ENCODE results near the gene DPH3. TPM values are rescaled to one million over a fixed set of nuclear protein-coding genes. Genes with fewer than 3 reads are reported as not detected.

The DPH3 gene
- total RNA-seq, 1 donor from 2014 or later: 15.0 TPM

DNA sequence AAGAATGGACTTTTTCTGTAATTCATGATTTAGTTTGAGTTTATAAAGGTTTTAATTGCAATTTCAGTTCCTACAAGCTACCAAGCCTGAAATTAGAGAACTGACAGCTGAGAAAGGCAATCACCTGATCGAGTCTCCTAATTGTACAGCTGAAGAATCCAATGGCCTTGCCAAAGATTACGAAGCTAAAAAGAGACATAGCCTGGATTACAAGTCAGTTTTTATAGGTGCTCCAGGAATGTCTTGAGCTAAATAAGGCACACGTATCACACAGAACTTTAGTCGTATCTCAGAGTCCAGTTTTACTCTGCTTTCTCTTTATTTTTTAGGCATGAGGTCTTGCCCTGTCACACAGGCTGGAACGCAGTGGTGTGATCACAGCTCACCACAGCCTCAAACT, 6.6 kb downstream of the DPH3 start:
- TF ChIP-seq, protein P1, sequence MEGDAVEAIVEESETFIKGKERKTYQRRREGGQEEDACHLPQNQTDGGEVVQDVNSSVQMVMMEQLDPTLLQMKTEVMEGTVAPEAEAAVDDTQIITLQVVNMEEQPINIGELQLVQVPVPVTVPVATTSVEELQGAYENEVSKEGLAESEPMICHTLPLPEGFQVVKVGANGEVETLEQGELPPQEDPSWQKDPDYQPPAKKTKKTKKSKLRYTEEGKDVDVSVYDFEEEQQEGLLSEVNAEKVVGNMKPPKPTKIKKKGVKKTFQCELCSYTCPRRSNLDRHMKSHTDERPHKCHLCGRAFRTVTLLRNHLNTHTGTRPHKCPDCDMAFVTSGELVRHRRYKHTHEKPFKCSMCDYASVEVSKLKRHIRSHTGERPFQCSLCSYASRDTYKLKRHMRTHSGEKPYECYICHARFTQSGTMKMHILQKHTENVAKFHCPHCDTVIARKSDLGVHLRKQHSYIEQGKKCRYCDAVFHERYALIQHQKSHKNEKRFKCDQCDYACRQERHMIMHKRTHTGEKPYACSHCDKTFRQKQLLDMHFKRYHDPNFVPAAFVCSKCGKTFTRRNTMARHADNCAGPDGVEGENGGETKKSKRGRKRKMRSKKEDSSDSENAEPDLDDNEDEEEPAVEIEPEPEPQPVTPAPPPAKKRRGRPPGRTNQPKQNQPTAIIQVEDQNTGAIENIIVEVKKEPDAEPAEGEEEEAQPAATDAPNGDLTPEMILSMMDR (IDR thresholded peaks at IDR 0.05; ENCODE audit: insufficient read depth, low read length, severe bottlenecking): no peak
- FAIRE-seq (no peak), DNase-seq (ENCODE audit: low read depth) (no peak)
- no peak overlapping the region for H3K4me3 ChIP-seq (ENCODE audit: low read depth, low read length)
- peaks cover 2% of the 10 kb centered on the region for H3K36me3 ChIP-seq (ENCODE audit: control insufficient read depth, insufficient read depth, low read length)
- no peaks in the 10 kb centered on the region for H3K27me3 ChIP-seq (ENCODE audit: control insufficient read depth, insufficient read depth, low read length)

DNA sequence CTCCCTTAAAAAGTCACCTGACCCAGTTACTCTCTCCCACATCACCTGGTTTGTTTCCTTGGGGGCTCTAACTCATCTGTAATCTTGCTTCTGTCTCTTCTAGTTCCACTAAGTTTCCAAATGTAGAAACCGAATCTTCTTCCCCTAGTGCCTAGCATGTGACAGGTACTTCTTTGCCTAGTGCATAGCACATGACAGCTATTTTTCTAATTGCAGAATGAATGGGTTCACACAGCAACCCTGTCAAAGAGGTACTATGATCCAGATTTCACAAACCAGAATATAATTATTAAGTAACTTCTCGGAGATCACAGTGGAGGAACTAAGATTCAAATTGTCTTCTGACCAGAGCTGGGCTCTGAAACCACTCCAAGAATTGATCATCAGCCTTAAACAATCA, 7.4 kb downstream of the DPH3 start:
- no peak for DNase-seq (ENCODE audit: low read depth)
- FAIRE-seq: no peak
- no peaks in the 10 kb centered on the region for H3K27me3 ChIP-seq (ENCODE audit: control insufficient read depth, insufficient read depth, low read length)
- peaks cover 2% of the 10 kb centered on the region for H3K36me3 ChIP-seq (ENCODE audit: control insufficient read depth, insufficient read depth, low read length)
- TF ChIP-seq, protein P1 (IDR thresholded peaks at IDR 0.05; ENCODE audit: insufficient read depth, low read length, severe bottlenecking): no peak
- no peak overlapping the region for H3K4me3 ChIP-seq (ENCODE audit: low read depth, low read length)

DNA sequence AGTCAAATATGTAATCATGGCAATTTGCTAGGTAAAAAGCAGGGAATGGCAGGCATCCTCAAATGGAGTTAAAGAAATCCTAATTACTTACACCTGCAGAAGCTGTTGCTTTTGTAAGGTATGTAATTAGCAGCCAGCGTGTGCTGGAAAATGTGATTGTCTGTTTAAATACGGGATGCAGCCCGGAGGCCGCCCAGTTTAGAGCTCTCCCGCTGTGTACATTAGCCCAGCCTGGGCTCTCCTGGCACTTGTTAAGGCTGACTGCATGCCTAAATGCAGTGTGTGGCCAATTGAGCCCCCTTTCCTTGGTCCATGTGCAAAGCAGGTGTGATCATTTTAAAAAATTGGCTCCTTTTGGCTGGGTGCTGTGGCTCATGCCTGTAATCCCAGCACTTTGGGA, 9.0 kb downstream of the DPH3 start:
- FAIRE-seq: no peak

DNA sequence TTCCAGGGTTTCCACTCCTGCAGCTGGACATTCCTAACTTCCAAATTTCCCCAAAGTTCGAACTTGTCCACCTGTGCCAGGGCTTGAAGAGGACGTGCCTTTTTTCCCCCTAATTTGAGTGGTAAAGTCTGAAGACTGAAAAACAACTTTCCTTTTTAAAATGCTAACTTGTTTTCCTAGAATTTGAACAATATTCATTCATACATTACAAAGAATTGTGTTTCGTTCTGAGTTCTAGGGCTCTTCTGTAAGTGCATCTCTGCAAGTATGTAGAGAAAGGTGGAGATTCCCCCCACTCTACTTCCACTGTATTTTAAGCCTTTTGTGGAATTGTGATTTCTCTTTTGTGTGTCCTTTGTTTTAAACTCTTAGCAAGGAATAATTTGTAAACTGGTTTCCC, 9.4 kb downstream of the DPH3 start:
- DNase-seq (ENCODE audit: low read depth): no peak
- Histone ChIP-seq H3K36me3 (ENCODE audit: control insufficient read depth, insufficient read depth, low read length) (peaks cover 2% of the 10 kb centered on the region), H3K27me3 (ENCODE audit: control insufficient read depth, insufficient read depth, low read length) (no peaks in the 10 kb centered on the region), H3K4me3 (ENCODE audit: low read depth, low read length) (no peak overlapping the region)
- FAIRE-seq: no peak
- TF ChIP-seq, protein P1 (IDR thresholded peaks at IDR 0.05; ENCODE audit: insufficient read depth, low read length, severe bottlenecking): no peak

More for the DNA sequence above, 9.0 kb downstream of the DPH3 start:
- H3K27me3 ChIP-seq (ENCODE audit: control insufficient read depth, insufficient read depth, low read length): no peaks in the 10 kb centered on the region
- DNase-seq (ENCODE audit: low read depth): no peak
- no peak overlapping the region for H3K4me3 ChIP-seq (ENCODE audit: low read depth, low read length)
- TF ChIP-seq, protein P1 (IDR thresholded peaks at IDR 0.05; ENCODE audit: insufficient read depth, low read length, severe bottlenecking): no peak
- H3K36me3 ChIP-seq (ENCODE audit: control insufficient read depth, insufficient read depth, low read length): peaks cover 2% of the 10 kb centered on the region

DNA sequence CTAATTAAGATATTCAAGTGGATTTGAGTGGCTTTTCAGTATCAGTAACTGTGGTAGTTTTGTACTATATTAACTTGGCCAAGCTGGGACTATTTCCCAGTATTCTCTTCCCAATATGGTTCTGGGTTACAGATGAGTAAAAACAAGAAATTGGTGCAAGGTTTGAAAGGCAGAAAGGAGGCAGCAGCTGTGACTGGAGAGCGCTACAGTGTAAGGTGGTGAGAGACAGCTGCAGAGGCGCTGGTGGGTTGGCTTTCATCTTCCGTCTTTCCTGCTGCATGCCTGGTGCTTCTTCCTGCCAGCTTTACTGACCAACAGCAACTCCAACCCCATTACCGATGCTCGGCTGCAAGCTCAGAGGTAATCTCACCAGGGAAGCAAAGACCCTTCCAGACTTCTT, 9.8 kb downstream of the DPH3 start:
- no peak overlapping the region for H3K4me3 ChIP-seq (ENCODE audit: low read depth, low read length)
- TF ChIP-seq, protein P1 (IDR thresholded peaks at IDR 0.05; ENCODE audit: insufficient read depth, low read length, severe bottlenecking): no peak
- no peak for DNase-seq (ENCODE audit: low read depth)
- FAIRE-seq: no peak
- no peaks in the 10 kb centered on the region for H3K27me3 ChIP-seq (ENCODE audit: control insufficient read depth, insufficient read depth, low read length)
- H3K36me3 ChIP-seq (ENCODE audit: control insufficient read depth, insufficient read depth, low read length): peaks cover 2% of the 10 kb centered on the region

DNA sequence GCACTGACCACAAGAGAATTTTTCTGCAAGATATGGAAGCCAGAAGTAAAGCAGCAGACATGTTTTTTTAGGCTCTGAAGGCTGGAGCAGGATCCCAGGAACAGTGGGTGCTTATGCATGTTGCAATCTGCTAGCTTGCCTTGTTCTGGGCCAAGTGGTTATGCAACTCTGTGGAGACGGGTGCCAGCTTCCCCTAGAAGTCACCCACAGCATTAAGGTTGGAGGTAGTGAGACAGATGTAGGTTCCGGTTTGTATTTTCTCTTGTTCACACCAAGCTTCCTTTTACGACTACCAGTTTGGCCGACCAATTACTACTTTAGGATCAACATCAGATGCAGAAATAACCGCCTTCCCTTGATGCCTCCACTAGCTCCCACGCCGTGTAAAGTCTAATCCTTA, 11.1 kb downstream of the DPH3 start:
- Histone ChIP-seq H3K4me3 (ENCODE audit: low read depth, low read length) (no peak overlapping the region), H3K36me3 (ENCODE audit: control insufficient read depth, insufficient read depth, low read length) (no peaks in the 10 kb centered on the region), H3K27me3 (ENCODE audit: control insufficient read depth, insufficient read depth, low read length) (no peaks in the 10 kb centered on the region)
- no peak for FAIRE-seq
- TF ChIP-seq, protein P1 (IDR thresholded peaks at IDR 0.05; ENCODE audit: insufficient read depth, low read length, severe bottlenecking): no peak
- peak; percentile 37 for DNase-seq (ENCODE audit: low read depth)

Data from bronchial epithelial cell (primary cell).